Kidney capillary endothelial cell (primary cell): ENCODE results near the gene REG4.
"Not testable (repeated sequence)": the region's sequence is repeated elsewhere in the genome, so short reads cannot be mapped to it uniquely, and the experiment has no call there.

Source experiments
- DNase-seq: peaks from one replicate; pipeline ENCODE4 v3.0.0-alpha.2; 2018; ENCODE audit warnings: low spot score

Gene REG4

DNA sequence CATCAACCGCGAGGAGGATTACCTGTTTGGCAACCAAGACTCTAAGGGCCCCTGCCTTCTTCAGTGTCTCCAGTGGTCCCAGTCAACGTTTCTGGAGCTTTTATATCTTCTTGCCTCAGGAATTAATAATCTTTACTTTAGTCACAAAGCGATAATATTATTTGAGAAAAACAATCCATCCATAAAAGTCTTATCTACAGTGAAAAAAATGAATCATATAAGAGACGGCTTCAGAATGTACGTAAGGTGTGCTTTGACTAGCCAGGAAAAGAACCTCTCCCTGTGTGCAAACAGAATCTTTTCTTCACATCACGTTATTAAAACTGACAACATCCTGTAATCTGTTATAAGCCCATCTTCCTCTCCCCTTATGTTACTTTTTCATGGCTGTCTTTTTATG is at the start of gene REG4:
Gene REG4 (minus strand): TSS at position 74 of the 400 bp plus-strand sequence. CDS start 2,691 bp downstream, outside the sequence.
- DNase-seq = no peak

GRCh38 chr1:119859647-119860046 is 48.4 kb upstream of the REG4 start:
- peak; percentile 65 for DNase-seq

DNA sequence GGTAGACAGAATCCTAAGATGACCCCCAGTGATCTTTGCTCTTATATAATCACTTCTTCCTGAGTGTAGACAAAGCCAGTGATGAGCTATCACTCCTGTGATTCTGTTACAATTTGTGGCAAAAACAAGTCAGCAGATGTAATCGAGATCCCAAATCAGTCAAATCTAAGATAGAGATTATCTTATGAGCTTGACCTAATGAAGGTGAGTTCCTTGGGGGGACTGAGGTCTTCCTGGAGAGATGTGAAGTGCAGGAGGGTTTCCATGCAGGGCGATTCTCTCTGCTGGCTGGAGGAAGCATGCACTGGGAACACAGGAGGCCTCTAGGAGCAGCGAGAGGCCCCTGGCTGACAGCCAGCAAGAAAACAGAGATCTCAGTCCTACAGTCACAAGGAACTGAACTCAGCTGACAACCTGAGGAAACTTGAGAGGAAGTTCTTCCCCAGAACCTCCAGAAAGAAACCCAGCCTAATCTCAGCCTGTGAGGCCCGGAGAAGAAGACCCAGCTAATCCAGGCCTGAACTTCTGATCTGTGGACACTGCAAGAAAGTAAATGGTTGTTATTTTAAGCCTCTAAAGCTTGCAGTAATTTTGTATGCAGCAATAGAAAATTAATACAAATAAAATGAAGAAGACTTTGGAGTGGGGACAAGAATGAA is 47.4 kb upstream of the REG4 start:
- DNase-seq = not testable (repeated sequence)

DNA sequence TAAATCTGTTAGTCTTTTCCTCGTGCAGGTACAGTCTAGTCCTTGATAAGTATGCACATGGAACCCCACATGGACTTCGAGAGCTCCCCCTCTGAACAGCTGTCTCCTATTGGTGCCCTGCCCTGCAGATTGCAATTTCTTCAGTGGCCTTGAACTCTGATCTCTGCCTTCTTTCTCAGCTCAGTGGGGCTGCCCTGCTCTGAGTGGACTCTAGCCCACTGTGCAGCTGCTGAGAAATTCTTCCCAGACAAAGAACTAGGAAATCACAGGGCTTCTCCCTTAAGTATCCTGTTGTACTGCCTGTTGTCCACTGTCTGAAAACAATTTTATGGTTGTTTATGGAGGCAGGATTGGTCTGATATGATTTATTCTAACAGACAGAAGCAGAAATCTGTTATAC is 46.9 kb upstream of the REG4 start:
- no peak for DNase-seq

- no peak for DNase-seq
Observed at GRCh38 chr1:119853155-119853554, 41.9 kb upstream of the REG4 start.

- not testable (repeated sequence) for DNase-seq
Observed at GRCh38 chr1:119844206-119844605, 32.9 kb upstream of the REG4 start.

- DNase-seq = no peak
Observed at GRCh38 chr1:119841306-119841705, 30.0 kb upstream of the REG4 start.

GRCh38 chr1:119840745-119841144 is 29.5 kb upstream of the REG4 start:
- no peak for DNase-seq

DNA sequence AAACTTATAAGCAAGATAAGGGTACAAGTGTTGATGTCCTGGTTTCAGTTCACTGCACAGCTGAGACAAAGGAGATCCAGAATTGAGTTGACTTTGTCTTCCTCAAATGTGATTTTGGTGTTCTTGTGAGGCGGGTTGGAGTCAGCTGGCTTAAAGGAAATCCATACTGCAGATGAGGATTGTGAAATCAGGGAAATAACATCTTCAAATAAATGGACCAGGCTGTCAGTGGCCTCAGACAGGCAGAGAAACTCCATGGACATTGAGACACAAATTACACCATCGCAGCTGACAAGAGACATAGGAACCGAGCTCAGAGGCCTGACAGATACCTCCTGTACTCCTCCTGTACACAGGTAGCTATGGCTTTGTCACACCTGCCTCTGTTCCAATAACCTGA is 27.0 kb upstream of the REG4 start:
- no peak for DNase-seq

DNA sequence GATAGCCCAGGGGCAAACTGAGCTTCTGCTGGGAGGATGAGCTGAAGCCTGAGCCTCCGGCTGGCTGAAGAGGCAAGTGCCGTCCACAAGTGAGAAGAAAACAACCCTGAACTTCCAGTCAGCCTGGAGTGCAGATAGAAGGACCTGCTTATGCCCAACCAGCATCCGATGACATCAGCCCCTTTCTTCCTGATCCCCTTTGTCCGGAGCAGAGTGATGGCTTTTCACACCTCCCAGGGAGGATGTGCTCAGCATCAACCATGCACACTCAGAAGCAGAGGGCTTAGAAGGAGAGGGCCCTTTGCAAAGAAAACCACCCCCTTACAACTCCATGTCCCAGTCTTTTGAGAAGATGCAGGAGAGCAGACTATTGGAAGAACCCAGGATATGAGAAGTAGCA is 23.7 kb upstream of the REG4 start:
- no peak for DNase-seq

GRCh38 chr1:119831027-119831426 is 19.8 kb upstream of the REG4 start:
- DNase-seq = no peak

DNA sequence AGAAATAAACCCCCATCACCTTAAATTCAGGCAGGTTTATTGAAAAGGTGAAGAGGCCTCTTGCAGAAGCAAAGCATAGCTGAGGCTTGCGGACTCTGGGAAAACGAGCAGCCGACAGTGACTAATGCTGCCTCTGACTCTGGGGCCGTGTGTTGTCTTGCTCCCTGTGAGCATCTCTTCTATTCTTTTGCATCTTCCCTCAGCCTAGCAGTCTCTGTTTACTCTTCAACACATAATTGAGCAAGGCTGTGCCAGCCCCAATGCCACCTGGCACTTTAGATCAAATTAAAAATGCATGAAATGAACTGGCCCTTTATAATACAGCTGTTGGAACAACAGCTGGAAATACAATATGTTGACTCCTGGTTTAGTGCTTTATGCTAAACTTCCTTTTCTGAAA is 18.4 kb upstream of the REG4 start:
- no peak for DNase-seq

GRCh38 chr1:119829006-119829405 is 17.7 kb upstream of the REG4 start:
- not testable (repeated sequence) for DNase-seq

DNA sequence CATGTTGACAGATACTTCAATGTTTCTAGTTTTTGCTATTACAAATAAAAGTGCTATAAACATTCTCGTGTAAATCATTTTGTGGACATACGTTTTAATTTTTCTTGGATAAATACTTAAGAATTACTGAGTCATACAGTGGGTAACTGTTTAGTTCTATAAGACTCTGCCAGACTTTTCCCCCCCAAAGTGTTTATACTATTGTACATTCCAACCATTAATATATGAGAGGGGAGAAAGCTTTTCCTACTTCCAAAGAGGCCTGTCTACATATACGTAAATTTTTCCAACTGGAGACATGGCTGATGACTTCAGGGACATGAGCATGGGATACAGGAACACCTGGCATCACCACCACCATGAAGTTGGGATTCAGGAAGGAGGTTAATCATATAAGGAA is 17.0 kb upstream of the REG4 start:
- DNase-seq = no peak

DNA sequence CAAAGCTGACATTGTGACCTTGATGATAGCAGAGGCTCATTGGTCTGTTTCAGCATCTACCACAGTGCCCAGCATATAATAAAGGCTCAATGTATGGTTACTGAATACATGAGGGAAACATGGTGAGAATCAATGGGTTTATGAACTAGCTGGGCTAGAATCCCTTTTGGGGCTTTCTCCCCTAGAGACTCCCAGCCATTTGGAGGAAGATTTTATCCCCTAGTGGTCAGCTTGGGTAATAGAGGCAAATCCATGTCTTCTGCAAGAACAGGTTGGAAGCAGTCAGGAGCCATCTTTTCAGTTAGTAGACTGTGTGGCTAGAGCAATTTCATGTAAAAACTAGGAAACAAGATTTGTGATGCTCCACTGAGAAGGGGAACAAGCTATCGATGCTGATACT is 15.8 kb upstream of the REG4 start:
- DNase-seq = no peak

GRCh38 chr1:119822406-119822805 is 11.1 kb upstream of the REG4 start:
- DNase-seq = no peak

DNA sequence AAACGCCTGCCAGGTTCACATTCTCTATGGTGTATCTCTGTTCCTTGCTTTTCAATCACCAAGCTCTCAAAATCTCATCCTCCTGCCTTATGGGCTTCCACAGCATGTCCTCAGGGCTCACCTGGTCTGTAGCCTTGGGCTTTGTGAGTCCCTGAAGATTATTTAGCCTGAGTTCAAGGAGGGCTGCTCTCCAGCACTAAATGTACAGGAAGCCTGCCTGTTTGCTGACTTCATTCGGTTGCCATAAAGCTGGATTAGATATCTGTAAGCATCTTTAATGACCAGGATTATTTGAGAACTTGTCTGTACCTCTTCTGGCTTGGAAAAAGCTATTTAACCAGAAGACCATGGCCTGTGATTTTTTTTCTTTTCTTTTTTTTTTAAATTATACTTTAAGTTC is 6.9 kb upstream of the REG4 start:
- no peak for DNase-seq

- DNase-seq = no peak
Observed at GRCh38 chr1:119816407-119816806, 5.1 kb upstream of the REG4 start.

DNA sequence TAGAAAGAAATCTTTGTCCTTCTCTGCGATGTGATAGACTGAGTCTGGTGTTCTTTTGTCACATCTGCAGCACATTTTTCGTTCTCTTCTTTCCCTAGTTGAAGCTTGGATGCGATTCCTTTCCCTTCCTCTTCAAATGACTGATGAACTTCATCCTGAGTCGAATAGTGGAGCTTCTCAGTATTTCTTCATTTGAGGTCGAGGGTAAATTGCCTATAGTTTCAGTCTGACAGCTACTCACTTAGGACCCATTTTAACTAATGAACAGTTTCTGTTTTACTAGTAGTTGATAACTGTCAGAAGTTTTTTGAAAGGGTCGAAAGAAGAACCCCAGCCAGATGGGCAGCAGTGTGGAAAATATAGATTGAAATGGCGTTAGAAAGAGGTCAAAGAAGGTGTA is 4.7 kb upstream of the REG4 start:
- no peak for DNase-seq

GRCh38 chr1:119815361-119815760 is 4.1 kb upstream of the REG4 start:
- no peak for DNase-seq

GRCh38 chr1:119814288-119814687 is 3.0 kb upstream of the REG4 start:
- no peak for DNase-seq

DNA sequence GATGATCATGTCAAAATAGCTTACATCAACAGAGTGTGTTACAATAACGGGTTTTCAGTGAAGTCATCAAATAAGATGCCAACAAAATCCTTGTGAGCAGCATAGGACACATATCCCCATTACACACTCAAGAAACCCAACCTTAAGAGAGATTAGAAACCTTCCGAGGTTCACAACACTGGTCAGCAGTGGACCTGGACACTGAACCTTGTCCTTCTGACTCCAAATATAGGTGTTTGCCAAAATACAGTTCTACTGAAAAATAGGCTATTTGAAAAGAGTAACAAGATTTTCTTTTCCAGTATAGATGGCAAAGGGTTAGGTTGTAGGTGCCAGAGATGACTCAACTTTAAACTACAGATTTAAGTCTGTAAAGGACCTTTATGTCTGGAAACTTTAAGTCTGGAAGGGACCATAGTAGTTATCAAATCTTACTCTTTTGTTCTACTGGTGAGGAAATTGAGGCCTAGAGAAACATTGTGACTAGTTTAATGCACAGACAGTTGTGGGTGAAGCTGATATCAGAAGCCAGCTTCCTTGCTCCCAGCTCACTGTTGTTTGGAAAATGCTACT is 811 bp upstream of the REG4 start:
- DNase-seq = no peak

DNA sequence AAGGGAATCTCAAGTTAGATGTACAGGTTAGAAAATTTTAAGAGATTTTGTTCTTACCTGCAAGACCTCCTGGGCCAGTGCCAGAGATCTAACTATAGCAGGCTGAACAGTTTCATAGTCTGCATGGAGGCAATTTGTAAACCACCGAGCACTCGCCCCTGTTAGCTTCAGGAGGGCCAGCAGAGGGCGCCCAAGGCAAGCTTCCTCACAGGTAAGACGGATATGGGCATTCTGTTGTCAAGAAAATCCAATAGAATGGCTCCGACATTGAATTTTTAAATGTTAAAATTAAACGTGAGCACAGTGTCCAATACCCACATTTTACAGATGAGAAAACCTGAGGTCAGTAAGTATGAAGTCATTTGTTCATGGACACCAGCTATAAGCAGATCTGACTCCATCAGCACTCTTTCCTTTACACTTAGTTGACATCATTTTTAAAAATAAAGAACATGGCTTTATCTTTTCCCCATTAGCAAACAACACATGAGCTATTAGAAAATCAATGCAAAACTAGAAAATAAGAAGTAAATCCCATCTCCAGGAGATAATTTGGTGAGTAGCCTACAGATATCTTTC is 2.2 kb downstream of the REG4 start:
- DNase-seq = peak; percentile 53

DNA sequence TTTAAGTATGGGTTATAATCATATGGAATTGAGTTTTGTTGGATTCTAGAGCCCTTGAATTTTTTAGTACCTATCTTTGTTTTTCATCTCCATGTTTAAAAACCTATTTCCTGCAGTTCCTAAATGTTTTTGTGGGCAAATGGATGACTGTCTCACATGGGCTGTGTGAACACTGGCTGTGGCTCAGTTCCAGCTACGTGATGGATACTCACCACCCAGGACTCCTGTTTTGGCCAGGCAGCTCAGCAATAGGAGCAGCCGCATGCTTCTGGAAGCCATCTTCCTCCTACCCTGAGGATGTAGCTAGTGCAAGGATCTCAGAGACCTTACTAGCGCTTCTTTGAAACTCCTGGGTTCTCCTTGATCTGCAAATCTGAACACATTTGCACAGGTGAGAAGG is 2.8 kb downstream of the REG4 start:
- DNase-seq = no peak
